ENCODE results near the gene EPOP.
"Not testable (repeated sequence)": the region's sequence is repeated elsewhere in the genome, so short reads cannot be mapped to it uniquely, and the experiment has no call there.

The EPOP gene

DNA sequence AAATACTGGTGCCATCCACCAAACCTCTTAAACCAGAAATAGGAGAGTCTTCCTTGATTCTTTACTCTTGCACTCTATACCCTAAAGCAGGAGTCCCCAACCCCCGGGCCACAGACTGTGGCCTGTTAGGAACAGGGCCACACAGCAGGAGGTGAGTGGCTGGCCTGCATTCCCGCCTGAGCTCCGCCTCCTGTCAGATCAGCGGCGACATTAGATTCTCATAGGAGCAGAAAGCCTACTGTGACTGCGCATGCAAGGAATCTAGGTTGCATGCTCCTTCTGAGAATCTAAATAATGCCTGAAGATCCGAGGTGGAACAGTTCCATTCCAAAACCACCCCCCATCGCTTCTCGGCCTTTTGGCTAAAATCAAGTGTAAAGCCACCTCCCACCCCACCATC lies 38.7 kb downstream of the EPOP start:
- DNase-seq, result no peak

DNA sequence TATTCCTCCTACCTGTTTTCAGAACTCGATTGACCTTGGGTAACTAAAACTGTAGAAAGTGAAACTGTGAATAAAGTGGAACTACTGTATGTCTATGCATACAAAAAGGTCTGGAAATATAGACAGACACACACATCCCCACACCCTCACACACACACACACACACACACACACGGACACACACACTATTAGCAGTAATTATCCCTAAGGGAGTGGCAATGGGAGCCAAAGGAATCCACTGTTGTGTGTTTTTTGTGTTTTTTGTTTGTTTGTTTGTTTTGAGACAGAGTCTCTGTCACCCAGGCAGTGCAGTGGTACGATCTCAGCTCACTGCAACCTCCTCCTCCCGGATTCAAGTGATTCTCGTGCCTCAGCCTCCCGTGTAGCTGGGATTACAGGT lies 42.4 kb downstream of the EPOP start:
- DNase-seq, result no peak

DNA sequence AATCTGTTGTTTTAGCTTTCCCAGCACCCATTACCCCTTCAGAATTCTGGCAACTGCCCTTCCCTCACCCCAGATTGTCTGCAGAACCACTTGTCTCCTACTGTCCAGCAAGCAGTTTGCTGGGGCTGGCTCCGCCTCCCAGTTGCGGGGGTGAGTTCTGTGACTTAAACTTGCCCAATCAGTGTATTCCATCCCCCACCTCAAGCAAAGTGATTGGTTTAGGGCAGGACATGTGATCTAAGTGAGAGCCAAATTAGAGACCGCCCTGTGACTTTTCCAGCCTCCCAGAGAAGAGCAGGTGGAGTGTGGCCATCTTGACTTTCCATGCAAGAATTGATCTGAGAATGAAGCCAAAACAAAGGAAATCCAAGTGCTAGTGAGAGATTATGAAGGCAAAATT lies 46.3 kb downstream of the EPOP start:
- no peak for DNase-seq

DNA sequence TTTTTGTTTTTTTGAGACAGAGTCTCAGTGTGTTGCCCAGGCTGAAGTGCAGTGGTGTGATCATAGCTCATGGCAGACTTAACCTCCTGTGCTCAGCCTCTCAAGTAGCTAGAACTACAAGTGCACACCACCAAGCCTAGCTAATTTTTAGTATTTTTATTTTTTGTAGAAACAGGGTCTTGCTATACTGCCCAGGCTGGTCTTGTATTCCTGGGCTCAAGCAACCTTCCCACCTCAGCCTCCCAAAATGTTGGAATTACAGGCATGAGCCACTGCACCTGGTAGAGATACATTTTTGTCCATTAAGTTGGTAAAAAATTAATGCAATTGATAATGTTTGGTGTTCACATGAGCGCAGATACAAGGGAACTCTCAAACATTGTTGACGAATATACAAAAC lies 46.8 kb downstream of the EPOP start:
- no peak for DNase-seq

DNA sequence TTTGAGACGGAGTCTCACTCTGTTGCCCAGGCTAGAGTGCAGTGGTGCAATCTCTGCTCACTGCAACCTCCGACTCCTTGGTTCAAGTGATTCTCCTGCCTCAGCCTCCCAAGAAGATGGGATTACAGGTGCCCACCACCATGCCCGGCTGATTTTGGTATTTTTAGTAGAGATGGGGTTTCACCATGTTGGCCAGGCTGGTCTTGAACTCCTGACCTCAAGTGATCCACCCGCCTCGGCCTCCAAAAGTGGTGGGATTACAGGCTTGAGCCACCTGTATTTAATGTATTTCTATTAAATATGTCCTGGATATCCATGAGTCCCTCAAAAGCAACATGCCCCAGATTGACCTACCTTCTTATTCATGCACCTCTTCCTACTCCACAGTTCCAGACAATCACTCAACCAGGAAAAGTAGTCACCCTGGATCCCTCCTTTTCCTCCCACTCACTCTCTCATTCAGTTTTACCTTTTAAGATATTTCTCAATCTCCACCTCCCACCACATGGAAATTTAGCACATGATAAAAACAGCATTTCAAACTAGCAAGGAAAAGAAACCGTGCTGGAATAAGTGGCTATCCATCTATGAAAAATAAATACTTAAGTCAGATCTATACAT lies 48.0 kb downstream of the EPOP start:
- not testable (repeated sequence) for DNase-seq

DNA sequence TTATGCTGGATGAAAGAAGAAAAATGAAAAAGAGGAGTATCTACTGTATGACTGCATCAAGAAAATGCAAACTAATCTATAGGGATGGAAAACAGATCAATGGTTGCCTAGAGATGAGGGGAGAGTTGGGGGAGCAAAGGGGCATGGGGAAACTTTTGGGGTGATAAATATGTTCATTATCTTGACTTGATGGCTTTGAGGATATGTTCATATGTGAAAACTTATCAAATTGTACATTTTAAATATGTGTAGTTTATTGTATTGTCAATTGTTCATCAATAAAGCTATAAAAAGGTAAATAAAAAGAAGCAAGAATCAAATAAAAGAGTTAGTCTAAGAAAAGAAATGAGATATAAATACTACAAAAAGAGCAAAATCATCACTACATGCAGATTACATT lies 49.3 kb downstream of the EPOP start:
- no peak for DNase-seq

GRCh38 chr17:38624782-38625355 lies 49.9 kb downstream of the EPOP start:
- DNase-seq, result not testable (repeated sequence)
